Caco-2 (cell line): ENCODE results near the gene ZNF276. TPM values are rescaled to one million over a fixed set of nuclear protein-coding genes. Genes with fewer than 3 reads are reported as not detected.

Experiments
- BruUV-seq: library from RNA; stranded (reverse); fragments of 400-500 nt; replicated peaks from 2 replicates; lab custom pipeline; 2021; lab: Mats Ljungman, UMichigan
- CTCF ChIA-PET: fragments of 300-600 bp; sonication (Branson Sonifier 250); formaldehyde crosslinking; loops from one replicate; lab custom pipeline; 2022; ENCODE audit warnings: antibody characterized with exemption; lab: Charles Lee
- POLR2A ChIA-PET: fragments of 300-600 bp; sonication (Branson Sonifier 250); formaldehyde crosslinking; loops from one replicate; lab custom pipeline; 2022; ENCODE audit warnings: antibody characterized with exemption; lab: Charles Lee
- DNase-seq, 2 experiments: peaks; one replicate each; pipeline versions ENCODE4 v3.0.0 to v3.0.0-alpha.2; 2020 to 2022
- H3K27me3 ChIP-seq: replicated peaks from 2 replicates; pipeline ENCODE4 v1.6.0; 2011; ENCODE audit warnings: low read length; ENCODE audit not compliant: control insufficient read depth, insufficient read depth
- H3K36me3 ChIP-seq: 2 replicates; pipeline ENCODE4 v1.5.1; 2011; ENCODE audit warnings: low read length; ENCODE audit not compliant: control insufficient read depth, insufficient read depth
- H3K4me1 ChIP-seq: fragments of 250-450 bp; sonication (Bioruptor Pico); 2 replicates; pipeline ENCODE4 v1.5.1; 2020; ENCODE audit warnings: mild to moderate bottlenecking
- H3K4me3 ChIP-seq: 2 replicates; pipeline ENCODE4 v1.5.1; 2011; ENCODE audit warnings: low read depth, mild to moderate bottlenecking, control low read depth, low read length
- H3K9me3 ChIP-seq: fragments of 250-450 bp; sonication (Bioruptor Pico); 2 replicates; pipeline ENCODE4 v1.5.1; 2020; ENCODE audit warnings: mild to moderate bottlenecking, moderate library complexity
- H3K27ac Mint-ChIP-seq: one replicate; pipeline ENCODE4 v1.8.0; 2022; ENCODE audit warnings: mixed read lengths; ENCODE audit not compliant: unreplicated experiment
- H3K27me3 Mint-ChIP-seq: one replicate; pipeline ENCODE4 v1.8.0; 2022; ENCODE audit warnings: mixed read lengths; ENCODE audit not compliant: insufficient read depth, unreplicated experiment
- H3K36me3 Mint-ChIP-seq: one replicate; pipeline ENCODE4 v1.8.0; 2022; ENCODE audit warnings: mild to moderate bottlenecking, mixed read lengths; ENCODE audit not compliant: insufficient read depth, unreplicated experiment
- H3K4me1 Mint-ChIP-seq: one replicate; pipeline ENCODE4 v1.8.0; 2022; ENCODE audit warnings: low read depth, mixed read lengths; ENCODE audit not compliant: unreplicated experiment
- H3K4me3 Mint-ChIP-seq: one replicate; pipeline ENCODE4 v1.8.0; 2022; ENCODE audit warnings: mild to moderate bottlenecking, moderate library complexity, mixed read lengths; ENCODE audit not compliant: unreplicated experiment
- H3K9me3 Mint-ChIP-seq: one replicate; pipeline ENCODE4 v1.8.0; 2022; ENCODE audit warnings: mixed read lengths; ENCODE audit not compliant: unreplicated experiment
- intact Hi-C: fragments of 100-400 bp; cut with micrococcal nuclease; formaldehyde crosslinking; loops from one replicate; pipeline ENCODE4 v1.10.0; 2022; ENCODE audit not compliant: unreplicated experiment
- total RNA-seq: library from RNA; stranded (reverse); gene quantifications from 2 replicates; pipeline ENCODE4 v1.2.3, GENCODE V29; 2022
- TF ChIP-seq, protein P1 (sequence below), 2 experiments: fragments of 200-600 bp in 1 of 2; IDR thresholded peaks; 1 replicate in 1 of 2; 2 replicates in 1 of 2; pipeline versions ENCODE4 v1.5.1 to v1.8.0; 2011 to 2022; ENCODE audit warnings: antibody characterized with exemption in 1 of 2, control low read depth in 1 of 2, inconsistent platforms in 1 of 2, low read depth in 1 of 2, low read length in 1 of 2, mild to moderate bottlenecking in 1 of 2, moderate library complexity in 1 of 2; ENCODE audit not compliant: insufficient read depth in 1 of 2, severe bottlenecking in 1 of 2, unreplicated experiment in 1 of 2

ZNF276 gene
- total RNA-seq, 1 experiment from 2014 or later: 28.1 TPM

DNA sequence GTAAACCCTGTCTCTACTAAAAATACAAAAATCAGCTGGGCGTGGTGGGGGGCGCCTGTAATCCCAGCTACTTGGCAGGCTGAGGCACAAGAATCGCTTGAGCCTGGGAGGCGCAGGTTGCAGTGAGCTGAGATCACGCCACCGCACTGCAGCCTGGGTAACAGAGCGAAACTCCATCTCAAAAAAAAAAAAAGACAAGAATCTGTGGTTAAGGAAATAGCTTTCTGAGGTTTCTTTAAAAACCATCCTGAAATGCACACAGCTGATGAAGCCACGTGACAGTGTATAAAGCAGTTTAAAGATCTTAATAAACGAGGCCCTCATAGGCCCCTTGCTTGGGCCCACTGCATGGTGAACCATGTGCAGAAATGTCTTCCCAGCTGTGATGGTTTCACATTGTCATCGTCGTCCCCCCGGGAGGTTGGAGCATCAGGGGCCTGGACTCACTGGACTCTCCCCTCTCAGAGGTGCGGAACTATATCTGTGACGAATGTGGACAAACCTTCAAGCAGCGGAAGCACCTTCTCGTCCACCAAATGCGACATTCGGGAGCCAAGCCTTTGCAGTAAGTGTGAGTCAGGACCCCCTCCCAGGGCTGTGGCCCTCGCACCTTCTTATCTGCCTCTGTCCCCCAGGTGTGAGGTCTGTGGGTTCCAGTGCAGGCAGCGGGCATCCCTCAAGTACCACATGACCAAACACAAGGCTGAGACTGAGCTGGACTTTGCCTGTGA, 16.2 kb downstream of the ZNF276 start:
- Histone ChIP-seq H3K4me3 (no peak overlapping the region), H3K4me1 (no peaks in the 10 kb centered on the region), H3K36me3 (peaks cover 12% of the 10 kb centered on the region), H3K27me3 (no peaks in the 10 kb centered on the region), H3K9me3 (no peaks in the 10 kb centered on the region)
- ChIA-PET POLR2A (no interaction called here), CTCF (interaction anchor here (0.5 kb wide), 1 partner anchor 36 kb away, joined by 8 read pairs; the partner anchor contains the start of gene SPATA2L)
- no peak for DNase-seq
- peaks cover 100% of the 10 kb centered on the region for H3K36me3 Mint-ChIP-seq
- intact Hi-C loops: no loop called here
- TF ChIP-seq, protein P1, sequence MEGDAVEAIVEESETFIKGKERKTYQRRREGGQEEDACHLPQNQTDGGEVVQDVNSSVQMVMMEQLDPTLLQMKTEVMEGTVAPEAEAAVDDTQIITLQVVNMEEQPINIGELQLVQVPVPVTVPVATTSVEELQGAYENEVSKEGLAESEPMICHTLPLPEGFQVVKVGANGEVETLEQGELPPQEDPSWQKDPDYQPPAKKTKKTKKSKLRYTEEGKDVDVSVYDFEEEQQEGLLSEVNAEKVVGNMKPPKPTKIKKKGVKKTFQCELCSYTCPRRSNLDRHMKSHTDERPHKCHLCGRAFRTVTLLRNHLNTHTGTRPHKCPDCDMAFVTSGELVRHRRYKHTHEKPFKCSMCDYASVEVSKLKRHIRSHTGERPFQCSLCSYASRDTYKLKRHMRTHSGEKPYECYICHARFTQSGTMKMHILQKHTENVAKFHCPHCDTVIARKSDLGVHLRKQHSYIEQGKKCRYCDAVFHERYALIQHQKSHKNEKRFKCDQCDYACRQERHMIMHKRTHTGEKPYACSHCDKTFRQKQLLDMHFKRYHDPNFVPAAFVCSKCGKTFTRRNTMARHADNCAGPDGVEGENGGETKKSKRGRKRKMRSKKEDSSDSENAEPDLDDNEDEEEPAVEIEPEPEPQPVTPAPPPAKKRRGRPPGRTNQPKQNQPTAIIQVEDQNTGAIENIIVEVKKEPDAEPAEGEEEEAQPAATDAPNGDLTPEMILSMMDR (IDR thresholded peaks at IDR 0.05; ENCODE audit: insufficient read depth in 1 of 2, low read depth in 1 of 2, low read length in 1 of 2, severe bottlenecking in 1 of 2, unreplicated experiment in 1 of 2): no peak
- peak overlapping the region; percentile 34 for H3K27ac Mint-ChIP-seq
- H3K9me3 Mint-ChIP-seq: no peaks in the 10 kb centered on the region
- no peak overlapping the region for H3K4me3 Mint-ChIP-seq
- no peaks in the 10 kb centered on the region for H3K27me3 Mint-ChIP-seq
- H3K4me1 Mint-ChIP-seq: no peaks in the 10 kb centered on the region
- BruUV-seq: no TSS peak

DNA sequence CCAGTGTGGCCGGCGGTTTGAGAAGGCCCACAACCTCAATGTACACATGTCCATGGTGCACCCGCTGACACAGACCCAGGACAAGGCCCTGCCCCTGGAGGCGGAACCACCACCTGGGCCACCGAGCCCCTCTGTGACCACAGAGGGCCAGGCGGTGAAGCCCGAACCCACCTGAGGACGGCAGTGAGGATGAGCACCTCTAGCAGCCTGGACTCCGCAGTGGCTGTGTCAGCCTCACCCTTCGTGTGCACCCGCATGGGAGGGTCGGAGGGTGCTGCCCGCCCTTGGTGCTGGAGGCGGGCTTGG, 16.7 kb downstream of the ZNF276 start:
- BruUV-seq: no TSS peak
- no peaks in the 10 kb centered on the region for H3K9me3 Mint-ChIP-seq
- Histone ChIP-seq H3K9me3 (no peaks in the 10 kb centered on the region), H3K4me3 (no peak overlapping the region), H3K36me3 (peaks cover 13% of the 10 kb centered on the region), H3K4me1 (no peaks in the 10 kb centered on the region), H3K27me3 (no peaks in the 10 kb centered on the region)
- no peaks in the 10 kb centered on the region for H3K4me1 Mint-ChIP-seq
- no peak overlapping the region for H3K4me3 Mint-ChIP-seq
- DNase-seq: no peak
- H3K27me3 Mint-ChIP-seq: no peaks in the 10 kb centered on the region
- H3K27ac Mint-ChIP-seq: peak overlapping the region; percentile 34
- TF ChIP-seq, protein P1 (IDR thresholded peaks at IDR 0.05; ENCODE audit: insufficient read depth in 1 of 2, low read depth in 1 of 2, low read length in 1 of 2, severe bottlenecking in 1 of 2, unreplicated experiment in 1 of 2): no peak
- ChIA-PET CTCF (interaction anchor here (0.5 kb wide), 1 partner anchor 37 kb away, joined by 8 read pairs; the partner anchor contains the start of gene SPATA2L), POLR2A (no interaction called here)
- H3K36me3 Mint-ChIP-seq: peaks cover 100% of the 10 kb centered on the region
- intact Hi-C loops: no loop called here

DNA sequence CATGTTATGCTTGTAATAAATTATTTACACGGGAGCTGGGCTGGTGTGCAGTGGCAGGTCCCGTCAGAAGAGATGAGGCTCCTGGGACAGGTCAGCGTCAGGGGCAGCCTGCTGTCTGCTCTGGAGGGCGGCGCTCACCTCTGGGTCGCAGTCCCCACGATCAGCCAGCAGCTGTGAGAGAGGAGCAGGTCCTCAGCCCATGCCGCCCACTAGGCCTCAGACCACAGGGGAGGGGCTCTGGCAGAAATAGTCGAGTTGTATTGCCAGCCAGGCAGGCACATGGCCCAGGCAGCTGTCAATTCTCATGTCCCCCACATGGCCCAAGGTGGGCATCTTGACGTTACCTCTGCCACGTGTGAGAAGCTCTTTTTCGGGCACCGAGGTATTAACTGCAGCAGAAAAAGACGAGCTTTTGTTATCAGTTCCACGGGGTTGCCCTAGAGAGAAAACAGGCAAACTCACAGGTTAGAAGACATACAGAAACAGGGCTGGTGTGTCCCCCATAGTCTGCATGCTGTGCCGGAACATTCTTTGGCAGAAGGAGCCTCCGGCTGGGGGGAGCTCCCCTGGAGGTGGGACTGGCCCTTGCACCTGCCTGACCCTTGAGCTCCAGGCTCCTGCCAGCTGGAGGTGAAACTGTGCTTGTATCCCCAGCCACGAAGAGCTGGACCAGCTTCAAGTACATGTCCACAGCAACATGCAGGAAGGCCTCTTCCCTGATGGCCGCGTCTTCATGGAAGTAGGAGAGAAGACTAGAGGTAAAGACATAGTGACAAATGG, 17.4 kb downstream of the ZNF276 start:
- Histone ChIP-seq H3K4me1 (no peaks in the 10 kb centered on the region), H3K4me3 (no peak overlapping the region), H3K36me3 (peaks cover 12% of the 10 kb centered on the region), H3K27me3 (no peaks in the 10 kb centered on the region), H3K9me3 (no peaks in the 10 kb centered on the region)
- Mint-ChIP-seq H3K27me3 (no peaks in the 10 kb centered on the region), H3K4me1 (no peaks in the 10 kb centered on the region), H3K9me3 (no peaks in the 10 kb centered on the region), H3K27ac (peak overlapping the region; percentile 19), H3K36me3 (peaks cover 100% of the 10 kb centered on the region), H3K4me3 (no peak overlapping the region)
- POLR2A ChIA-PET: no interaction called here
- CTCF ChIA-PET: interaction anchor here (0.5 to 1.0 kb wide), 4 partner anchors 37 to 187 kb away, joined by 3 to 8 read pairs (median 4); partner anchors contain the start of gene SPATA2L
- BruUV-seq: TSS peak; percentile 17
- no peak for DNase-seq
- TF ChIP-seq, protein P1 (IDR thresholded peaks at IDR 0.05; ENCODE audit: insufficient read depth in 1 of 2, low read depth in 1 of 2, low read length in 1 of 2, severe bottlenecking in 1 of 2, unreplicated experiment in 1 of 2): no peak
- intact Hi-C loops: no loop called here
